HG03354 (cell line): Measurements from ENCODE around the gene MBD5.

Experiments used
- ATAC-seq: cut with Tn5 transposase; IDR thresholded peaks from one replicate; pipeline ENCODE4 v1.9.1; 2021; ENCODE audit warnings: mild to moderate bottlenecking; ENCODE audit not compliant: unreplicated experiment, poor library complexity, severe bottlenecking

The MBD5 gene

GRCh38 chr2:148022351-148022750, 1.5 kb downstream of the MBD5 start:
- no peak for ATAC-seq

GRCh38 chr2:148022882-148023281, 2.0 kb downstream of the MBD5 start:
- no peak for ATAC-seq

- peak; percentile 27 for ATAC-seq
These were observed 3.0 kb downstream of the MBD5 start for GRCh38 chr2:148023861-148024260.

- no peak for ATAC-seq
These were observed 5.7 kb downstream of the MBD5 start for GRCh38 chr2:148026573-148026972.

- no peak for ATAC-seq
These were observed 6.9 kb downstream of the MBD5 start for GRCh38 chr2:148027822-148028221.

GRCh38 chr2:148028781-148029180, 7.9 kb downstream of the MBD5 start:
- no peak for ATAC-seq

- ATAC-seq: no peak
These were observed 10.3 kb downstream of the MBD5 start for GRCh38 chr2:148031152-148031551.

GRCh38 chr2:148032215-148032614, 11.3 kb downstream of the MBD5 start:
- ATAC-seq: no peak

GRCh38 chr2:148039783-148040182, 18.9 kb downstream of the MBD5 start:
- ATAC-seq: no peak

GRCh38 chr2:148042219-148042618, 21.3 kb downstream of the MBD5 start:
- ATAC-seq: peak; percentile 88

GRCh38 chr2:148044322-148044721, 23.4 kb downstream of the MBD5 start:
- no peak for ATAC-seq

GRCh38 chr2:148046802-148047201, 25.9 kb downstream of the MBD5 start:
- no peak for ATAC-seq

GRCh38 chr2:148048475-148049221, 27.8 kb downstream of the MBD5 start:
- peak; percentile 59 for ATAC-seq

- peak; percentile 11 for ATAC-seq
These were observed 28.4 kb downstream of the MBD5 start for GRCh38 chr2:148049284-148049683.

GRCh38 chr2:148052687-148053086, 31.8 kb downstream of the MBD5 start:
- ATAC-seq: no peak

- ATAC-seq: no peak
These were observed 37.8 kb downstream of the MBD5 start for GRCh38 chr2:148058641-148059040.

GRCh38 chr2:148063633-148064032, 42.7 kb downstream of the MBD5 start:
- no peak for ATAC-seq

- ATAC-seq: no peak
These were observed 45.0 kb downstream of the MBD5 start for GRCh38 chr2:148065936-148066335.

- no peak for ATAC-seq
These were observed 46.9 kb downstream of the MBD5 start for GRCh38 chr2:148067801-148068200.

- ATAC-seq: no peak
These were observed 50.5 kb downstream of the MBD5 start for GRCh38 chr2:148071351-148071750.

- ATAC-seq: no peak
These were observed 75.1 kb downstream of the MBD5 start for GRCh38 chr2:148096012-148096411.

- no peak for ATAC-seq
These were observed 81.8 kb downstream of the MBD5 start for GRCh38 chr2:148102641-148103040.
